OCI-LY1 (cell line): ENCODE measurements around the gene CD4.

Experiments
- H2AFZ ChIP-seq: fragments of 200-600 bp; sonication (generic), shearing (Covaris generic); 2 replicates; pipeline ENCODE4 v1.6.0; 2014; ENCODE audit warnings: antibody characterized with exemption, mild to moderate bottlenecking, low read length
- H3F3A ChIP-seq: fragments of 200-600 bp; sonication (generic), shearing (Covaris generic); 2 replicates; pipeline ENCODE4 v1.6.0; 2014; ENCODE audit warnings: mild to moderate bottlenecking, antibody characterized with exemption, low read length, moderate library complexity; ENCODE audit not compliant: insufficient read depth
- H3K27ac ChIP-seq: fragments of 200-600 bp; sonication (generic); 2 replicates; pipeline ENCODE4 v1.5.1; 2014; ENCODE audit warnings: low read length, mixed run types, mild to moderate bottlenecking, low read depth; ENCODE audit not compliant: poor library complexity, severe bottlenecking
- H3K27me3 ChIP-seq: fragments of 200-600 bp; sonication (generic); 2 replicates; pipeline ENCODE4 v1.6.0; 2014; ENCODE audit warnings: antibody characterized with exemption, mild to moderate bottlenecking, low read length, moderate library complexity; ENCODE audit not compliant: insufficient read depth
- H3K36me3 ChIP-seq: fragments of 200-600 bp; sonication (generic); 2 replicates; pipeline ENCODE4 v1.6.1; 2014; ENCODE audit warnings: mild to moderate bottlenecking, antibody characterized with exemption, low read length, moderate library complexity, mixed read lengths; ENCODE audit not compliant: insufficient read depth
- H3K4me1 ChIP-seq: fragments of 200-600 bp; sonication (generic); 2 replicates; pipeline ENCODE4 v1.5.1; 2014; ENCODE audit warnings: mild to moderate bottlenecking, low read length, moderate library complexity; ENCODE audit not compliant: insufficient read depth, severe bottlenecking
- H3K4me2 ChIP-seq: fragments of 200-600 bp; sonication (generic), shearing (Covaris generic); 2 replicates; pipeline ENCODE4 v1.6.1; 2014; ENCODE audit warnings: low read length
- H3K4me3 ChIP-seq: fragments of 200-600 bp; sonication (generic); 2 replicates; pipeline ENCODE4 v1.5.1; 2014; ENCODE audit warnings: low read length, low read depth, mild to moderate bottlenecking, mixed read lengths; ENCODE audit not compliant: poor library complexity, severe bottlenecking
- H3K79me2 ChIP-seq: fragments of 200-600 bp; shearing (Covaris generic); 2 replicates; pipeline ENCODE4 v1.6.1; 2016; ENCODE audit warnings: mixed run types, low read length, mixed read lengths; ENCODE audit not compliant: insufficient read depth
- H3K9ac ChIP-seq: fragments of 200-600 bp; sonication (generic), shearing (Covaris generic); 2 replicates; pipeline ENCODE4 v1.6.1; 2014; ENCODE audit warnings: mild to moderate bottlenecking, low read length, mixed read lengths
- H3K9me2 ChIP-seq: fragments of 200-600 bp; sonication (generic), shearing (Covaris generic); 2 replicates; pipeline ENCODE4 v1.6.1; 2014; ENCODE audit warnings: low read depth, mild to moderate bottlenecking, low read length, mixed read lengths
- H3K9me3 ChIP-seq: fragments of 200-600 bp; shearing (Covaris generic); 2 replicates; pipeline ENCODE4 v1.6.1; 2014; ENCODE audit warnings: low read length, mixed read lengths
- H4K20me1 ChIP-seq: fragments of 200-600 bp; sonication (generic), shearing (Covaris generic); 2 replicates; pipeline ENCODE4 v1.6.0; 2016; ENCODE audit warnings: mild to moderate bottlenecking, low read length; ENCODE audit not compliant: insufficient read depth
- CTCF ChIP-seq: fragments of 200-600 bp; sonication (generic), shearing (Covaris generic); IDR thresholded peaks from 2 replicates; pipeline ENCODE4 v1.5.1; 2017; ENCODE audit warnings: mild to moderate bottlenecking, antibody characterized with exemption, low read length, moderate library complexity, mixed read lengths
- EZH2 ChIP-seq: fragments of 200-600 bp; sonication (generic), shearing (Covaris generic); IDR thresholded peaks from 2 replicates; pipeline ENCODE4 v1.8.0; 2017; ENCODE audit warnings: borderline replicate concordance, mixed run types, mild to moderate bottlenecking, antibody characterized with exemption, low read length, moderate library complexity, mixed read lengths

CD4 gene

GRCh38 chr12:6849976-6850560, 60.7 kb downstream of the CD4 start:
- Histone ChIP-seq H4K20me1 (no peaks in the 10 kb centered on the region), H3K79me2 (peaks cover 20% of the 10 kb centered on the region), H2AFZ (no peak overlapping the region), H3F3A (no peaks in the 10 kb centered on the region), H3K9ac (peak overlapping the region; percentile 93), H3K4me2 (peak overlapping the region; percentile 83), H3K4me3 (peak overlapping the region; percentile 80), H3K36me3 (peaks cover 44% of the 10 kb centered on the region), H3K27me3 (no peaks in the 10 kb centered on the region), H3K4me1 (peaks cover 36% of the 10 kb centered on the region), H3K27ac (peak overlapping the region; percentile 83), H3K9me3 (no peaks in the 10 kb centered on the region), H3K9me2 (no peaks in the 10 kb centered on the region)
- no peak for TF ChIP-seq CTCF
- TF ChIP-seq EZH2, result no peak

GRCh38 chr12:6850796-6851152, 61.4 kb downstream of the CD4 start:
- H3K36me3 ChIP-seq, result peaks cover 51% of the 10 kb centered on the region
- no peaks in the 10 kb centered on the region for H3K9me3 ChIP-seq
- H2AFZ ChIP-seq, result no peak overlapping the region
- H3K27ac ChIP-seq, result peak overlapping the region; percentile 83
- peaks cover 36% of the 10 kb centered on the region for H3K4me1 ChIP-seq
- H3K4me2 ChIP-seq, result peak overlapping the region; percentile 83
- peak overlapping the region; percentile 80 for H3K4me3 ChIP-seq
- H3K27me3 ChIP-seq, result no peaks in the 10 kb centered on the region
- no peaks in the 10 kb centered on the region for H3F3A ChIP-seq
- H3K79me2 ChIP-seq, result peaks cover 20% of the 10 kb centered on the region
- no peaks in the 10 kb centered on the region for H3K9me2 ChIP-seq
- no peaks in the 10 kb centered on the region for H4K20me1 ChIP-seq
- TF ChIP-seq CTCF (no peak), EZH2 (no peak)
- peak overlapping the region; percentile 93 for H3K9ac ChIP-seq

GRCh38 chr12:6851153-6851920, 62.0 kb downstream of the CD4 start, which contains the start of gene CDCA3:
Gene CDCA3 (minus strand): TSS chr12:6851286. CDS start chr12:6850952, 334 bp downstream.
- Histone ChIP-seq H3K4me1 (peaks cover 36% of the 10 kb centered on the region), H3K4me3 (peak within 1 kb of the TSS; percentile 80), H3K36me3 (peaks cover 51% of the 10 kb centered on the region), H2AFZ (no peak within 1 kb of the TSS), H4K20me1 (no peaks in the 10 kb centered on the region), H3K27ac (peak within 1 kb of the TSS; percentile 83), H3F3A (no peaks in the 10 kb centered on the region), H3K9ac (peak within 1 kb of the TSS; percentile 93), H3K4me2 (peak within 1 kb of the TSS; percentile 83), H3K27me3 (no peaks in the 10 kb centered on the region), H3K9me3 (no peaks in the 10 kb centered on the region), H3K79me2 (peaks cover 20% of the 10 kb centered on the region), H3K9me2 (no peaks in the 10 kb centered on the region)
- TF ChIP-seq CTCF (no peak), EZH2 (no peak)
